GM18861 (cell line): ENCODE data around the gene AFAP1.
"Not testable (repeated sequence)": the region's sequence is repeated elsewhere in the genome, so short reads cannot be mapped to it uniquely, and the experiment has no call there.

Source experiments
- ATAC-seq: cut with Tn5 transposase; IDR thresholded peaks from one replicate; pipeline ENCODE4 v1.9.1; 2021; ENCODE audit not compliant: unreplicated experiment

Gene AFAP1

GRCh38 chr4:7918187-7918586, 21.5 kb downstream of the AFAP1 start:
- not testable (repeated sequence) for ATAC-seq

- ATAC-seq = no peak
These were observed 22.0 kb downstream of the AFAP1 start for GRCh38 chr4:7917669-7918068.

- ATAC-seq = no peak
These were observed 23.8 kb downstream of the AFAP1 start for GRCh38 chr4:7915875-7916242.

- no peak for ATAC-seq
These were observed 26.8 kb downstream of the AFAP1 start for GRCh38 chr4:7912826-7913225.

GRCh38 chr4:7910952-7911578, 28.6 kb downstream of the AFAP1 start:
- no peak for ATAC-seq

- ATAC-seq = no peak
These were observed 29.3 kb downstream of the AFAP1 start for GRCh38 chr4:7910263-7910896.

- ATAC-seq = no peak
These were observed 30.0 kb downstream of the AFAP1 start for GRCh38 chr4:7909463-7910262.

GRCh38 chr4:7908668-7909067, 31.0 kb downstream of the AFAP1 start:
- ATAC-seq = no peak

GRCh38 chr4:7907142-7907541, 32.5 kb downstream of the AFAP1 start:
- no peak for ATAC-seq

GRCh38 chr4:7906171-7906701, 33.4 kb downstream of the AFAP1 start:
- no peak for ATAC-seq

- no peak for ATAC-seq
These were observed 34.4 kb downstream of the AFAP1 start for GRCh38 chr4:7904952-7905915.

- no peak for ATAC-seq
These were observed 35.7 kb downstream of the AFAP1 start for GRCh38 chr4:7903791-7904516.

- no peak for ATAC-seq
These were observed 36.8 kb downstream of the AFAP1 start for GRCh38 chr4:7902826-7903225.

GRCh38 chr4:7902101-7902553, 37.5 kb downstream of the AFAP1 start:
- ATAC-seq = no peak

GRCh38 chr4:7901311-7901885, 38.3 kb downstream of the AFAP1 start:
- no peak for ATAC-seq

GRCh38 chr4:7900334-7900909, 39.2 kb downstream of the AFAP1 start:
- no peak for ATAC-seq

GRCh38 chr4:7899184-7899869, 40.3 kb downstream of the AFAP1 start:
- ATAC-seq = no peak

GRCh38 chr4:7898385-7898784, 41.3 kb downstream of the AFAP1 start:
- ATAC-seq = no peak

- no peak for ATAC-seq
These were observed 41.9 kb downstream of the AFAP1 start for GRCh38 chr4:7897811-7898210.
